Sigmoid colon (tissue), 7 donors: ENCODE data around the gene FBXO46. TPM values are rescaled to one million over a fixed set of nuclear protein-coding genes. Genes with fewer than 3 reads are reported as not detected.

Source experiments
- DNase-seq: peaks from one replicate; pipeline ENCODE4 v3.0.0-alpha.2; 2019
- H3K27ac ChIP-seq, 4 donors: fragments of 200-600 bp; sonication (generic); one replicate each; pipeline ENCODE4 v1.5.1; 2016 to 2019; ENCODE audit warnings: mild to moderate bottlenecking in 1 of 4
- H3K27me3 ChIP-seq, 3 donors: fragments of 200-600 bp; sonication (generic); one replicate each; pipeline ENCODE4 v1.5.1; 2019; ENCODE audit warnings: mild to moderate bottlenecking in 1 of 3
- H3K36me3 ChIP-seq, 4 donors: fragments of 200-600 bp; sonication (generic); one replicate each; pipeline ENCODE4 v1.5.1; 2016 to 2019
- H3K4me1 ChIP-seq, 4 donors: fragments of 200-600 bp; sonication (generic); one replicate each; pipeline ENCODE4 v1.5.1; 2017 to 2019
- H3K4me3 ChIP-seq, 4 donors: fragments of 200-600 bp; sonication (generic); one replicate each; pipeline ENCODE4 v1.5.1; 2017 to 2019; ENCODE audit warnings: mild to moderate bottlenecking in 2 of 4, moderate library complexity in 1 of 4
- H3K9me3 ChIP-seq, 4 donors: fragments of 200-600 bp in 3 of 4; sonication (generic) in 3 of 4; one replicate each; pipeline versions ENCODE4 v1.5.1 to v1.6.1; 2013 to 2019
- EP300 ChIP-seq, 4 donors: sonication (generic); formaldehyde crosslinking; IDR thresholded peaks; one replicate each; pipeline ENCODE4 v1.6.1; 2017; ENCODE audit warnings: antibody characterized with exemption in 4 of 4
- POLR2A ChIP-seq, 2 donors: fragments of 450-650 bp; IDR thresholded peaks; one replicate each; pipeline ENCODE4 v1.6.1; 2016; ENCODE audit warnings: antibody characterized with exemption in 2 of 2, mild to moderate bottlenecking in 2 of 2, moderate library complexity in 2 of 2
- POLR2AphosphoS5 ChIP-seq, 4 donors: sonication (generic); formaldehyde crosslinking; IDR thresholded peaks; one replicate each; pipeline ENCODE4 v1.6.1; 2017; ENCODE audit warnings: antibody characterized with exemption in 4 of 4
- WGBS, 2 donors: extraction: QIAGEN DNeasy Blood & Tissue Kit; methylation state at CpG; one replicate each; pipeline ENCODE4 v1.1.7; 2013; 5-methylcytosine and 5-hydroxymethylcytosine counted together
- intact Hi-C: fragments of 100-400 bp; cut with DNase I; formaldehyde crosslinking; loops from one replicate; pipeline ENCODE4 v1.15.1; 2023
- polyA plus RNA-seq, 3 donors: library from polyadenylated mRNA; stranded (reverse); fragments of 200-250 nt; gene quantifications; one replicate each; pipeline ENCODE4 v1.2.3, GENCODE V29; 2013
- total RNA-seq, 4 donors: library from RNA; depleted of rRNA; stranded (reverse); fragments of >200 nt; gene quantifications; one replicate each; pipeline ENCODE4 v1.1.0, GENCODE V29; 2016
- TF ChIP-seq, protein P1 (sequence below), 4 experiments: fragments of 450-650 bp in 3 of 4; fragments of 200-600 bp in 1 of 4; IDR thresholded peaks; one replicate each; pipeline ENCODE4 v1.5.1; 2016 to 2019; ENCODE audit warnings: antibody characterized with exemption in 4 of 4, mild to moderate bottlenecking in 3 of 4, moderate library complexity in 2 of 4
- donor health status: healthy with polysubstance abuse.
- donor health status: Bipolar disorder and iron deficiency.
- donor health status: healthy.

Gene FBXO46
- total and polyA plus RNA-seq, 7 donors: 7.1 to 16.5 (median 9.5) TPM

- TF ChIP-seq EP300 (IDR thresholded peaks at IDR 0.05) (no peak), POLR2A (IDR thresholded peaks at IDR 0.05) (no peak), POLR2AphosphoS5 (IDR thresholded peaks at IDR 0.05) (no peak)
- TF ChIP-seq, protein P1, sequence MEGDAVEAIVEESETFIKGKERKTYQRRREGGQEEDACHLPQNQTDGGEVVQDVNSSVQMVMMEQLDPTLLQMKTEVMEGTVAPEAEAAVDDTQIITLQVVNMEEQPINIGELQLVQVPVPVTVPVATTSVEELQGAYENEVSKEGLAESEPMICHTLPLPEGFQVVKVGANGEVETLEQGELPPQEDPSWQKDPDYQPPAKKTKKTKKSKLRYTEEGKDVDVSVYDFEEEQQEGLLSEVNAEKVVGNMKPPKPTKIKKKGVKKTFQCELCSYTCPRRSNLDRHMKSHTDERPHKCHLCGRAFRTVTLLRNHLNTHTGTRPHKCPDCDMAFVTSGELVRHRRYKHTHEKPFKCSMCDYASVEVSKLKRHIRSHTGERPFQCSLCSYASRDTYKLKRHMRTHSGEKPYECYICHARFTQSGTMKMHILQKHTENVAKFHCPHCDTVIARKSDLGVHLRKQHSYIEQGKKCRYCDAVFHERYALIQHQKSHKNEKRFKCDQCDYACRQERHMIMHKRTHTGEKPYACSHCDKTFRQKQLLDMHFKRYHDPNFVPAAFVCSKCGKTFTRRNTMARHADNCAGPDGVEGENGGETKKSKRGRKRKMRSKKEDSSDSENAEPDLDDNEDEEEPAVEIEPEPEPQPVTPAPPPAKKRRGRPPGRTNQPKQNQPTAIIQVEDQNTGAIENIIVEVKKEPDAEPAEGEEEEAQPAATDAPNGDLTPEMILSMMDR (IDR thresholded peaks at IDR 0.05): no peak
- no peaks in the 10 kb centered on the region for H3K36me3 ChIP-seq
- no peak for DNase-seq
- no peak overlapping the region for H3K4me3 ChIP-seq
- intact Hi-C loops: no loop called here
- H3K9me3 ChIP-seq: no peaks in the 10 kb centered on the region
- H3K27me3 ChIP-seq: peaks cover 38 to 97% (median 72%) of the 10 kb centered on the region in 3 donors
- no peak overlapping the region for H3K27ac ChIP-seq
- H3K4me1 ChIP-seq: peaks cover 0 to 27% (median 17%) of the 10 kb centered on the region in 4 donors
- WGBS, 2 donors: 5 to 12% methylated on average over 42 of the region's 42 CpGs
These were observed 59.8 kb downstream of the FBXO46 start for GRCh38 chr19:45670670-45671453.

- intact Hi-C loops: no loop called here
- no peak overlapping the region for H3K27ac ChIP-seq
- H3K27me3 ChIP-seq: peaks cover 38 to 95% (median 87%) of the 10 kb centered on the region in 3 donors
These were observed 62.3 kb downstream of the FBXO46 start for GRCh38 chr19:45668342-45668871.

DNA sequence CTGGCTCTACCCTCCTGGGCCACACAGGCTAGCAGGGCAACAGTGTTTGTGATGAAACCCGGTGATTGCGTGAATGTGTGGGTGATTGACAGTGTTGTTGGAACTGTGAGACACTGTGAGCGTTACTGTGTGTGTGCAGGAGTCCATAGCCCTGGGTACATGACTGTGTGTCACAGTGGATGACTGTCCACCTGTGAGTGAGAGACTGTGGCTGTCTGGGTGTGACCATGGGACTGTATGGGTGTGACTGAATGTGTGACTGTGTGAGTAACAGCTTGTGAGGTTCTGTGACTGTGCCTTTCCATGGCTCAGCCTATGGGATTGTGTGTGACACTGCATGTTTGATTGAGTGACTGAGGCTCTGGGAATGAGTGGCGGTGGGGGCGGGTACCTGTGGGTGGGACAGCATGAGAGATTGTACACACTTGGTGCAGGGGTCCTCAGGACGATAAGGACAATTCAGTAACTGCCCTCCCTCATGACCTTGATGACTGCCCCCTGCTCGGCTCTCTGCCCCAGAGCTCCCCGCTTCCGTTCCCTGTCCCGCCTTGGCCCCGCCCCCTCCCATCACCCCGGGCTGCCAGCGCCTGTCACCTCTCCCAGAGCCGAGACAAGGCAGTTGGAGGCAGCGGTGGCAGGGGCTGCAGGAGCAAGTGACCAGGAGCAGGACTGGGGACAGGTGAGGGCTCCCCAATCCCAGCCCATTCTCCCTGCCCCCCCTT lies 62.9 kb downstream of the FBXO46 start, which contains the start of gene GIPR:
Gene GIPR (plus strand): TSS at position 602 of the 722 bp plus-strand sequence. CDS start 1,300 bp downstream, outside the sequence.
- H3K27ac ChIP-seq: no peak within 1 kb of the TSS

More at GRCh38 chr19:45668342-45668871, 62.3 kb downstream of the FBXO46 start:
- Histone ChIP-seq H3K36me3 (no peaks in the 10 kb centered on the region), H3K4me1 (peaks cover 0 to 27% (median 17%) of the 10 kb centered on the region in 4 donors), H3K9me3 (no peaks in the 10 kb centered on the region), H3K4me3 (peak overlapping the region in 3 of 4 donors; percentile 10 to 34 (median 23))
- DNase-seq: no peak
- TF ChIP-seq POLR2AphosphoS5 (IDR thresholded peaks at IDR 0.05) (no peak), EP300 (IDR thresholded peaks at IDR 0.05) (no peak), POLR2A (IDR thresholded peaks at IDR 0.05) (no peak)
- TF ChIP-seq, protein P1 (IDR thresholded peaks at IDR 0.05): no peak
- WGBS, 2 donors: 1 to 2% methylated on average over 19 of the region's 19 CpGs

DNA sequence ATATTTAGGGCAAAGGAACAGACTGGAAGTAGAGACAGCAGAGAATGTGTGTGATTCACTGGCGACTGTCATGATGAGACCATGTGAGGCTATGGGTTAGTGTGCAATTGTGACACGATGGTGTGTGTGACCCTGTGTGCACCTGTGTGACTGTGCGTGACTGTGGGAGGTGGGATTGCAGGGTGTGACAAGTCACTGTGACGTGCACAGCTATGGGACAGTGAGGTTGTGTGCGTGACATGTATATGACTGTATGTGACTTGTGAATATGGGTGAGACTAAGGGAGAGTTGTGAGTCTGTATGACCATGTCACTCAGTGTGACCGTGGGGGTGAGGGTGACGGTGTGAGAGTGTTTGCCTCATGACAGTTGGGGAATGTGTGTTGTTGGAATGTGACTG lies 66.1 kb downstream of the FBXO46 start:
- TF ChIP-seq POLR2A (IDR thresholded peaks at IDR 0.05): no peak
- TF ChIP-seq EP300 (IDR thresholded peaks at IDR 0.05): no peak
- TF ChIP-seq, protein P1 (IDR thresholded peaks at IDR 0.05): no peak
- no peak for TF ChIP-seq POLR2AphosphoS5 (IDR thresholded peaks at IDR 0.05)
- H3K27me3 ChIP-seq: peaks cover 18 to 64% (median 64%) of the 10 kb centered on the region in 3 donors
- intact Hi-C loops: no loop called here

More for the DNA sequence above, 62.9 kb downstream of the FBXO46 start, which contains the start of gene GIPR:
- Histone ChIP-seq H3K9me3 (no peaks in the 10 kb centered on the region), H3K27me3 (peaks cover 38 to 94% (median 87%) of the 10 kb centered on the region in 3 donors), H3K4me1 (peaks cover 0 to 27% (median 17%) of the 10 kb centered on the region in 4 donors), H3K36me3 (no peaks in the 10 kb centered on the region), H3K4me3 (peak within 1 kb of the TSS in 3 of 4 donors; percentile 10 to 34 (median 23))
- no peak for DNase-seq
- intact Hi-C loops: no loop called here
- WGBS, 2 donors: 8 to 15% methylated on average over 15 of the region's 15 CpGs
- TF ChIP-seq POLR2AphosphoS5 (IDR thresholded peaks at IDR 0.05) (no peak), POLR2A (IDR thresholded peaks at IDR 0.05) (peak in 1 of 2 donors; percentile 18)

More for the DNA sequence above, 66.1 kb downstream of the FBXO46 start:
- Histone ChIP-seq H3K4me3 (no peak overlapping the region), H3K27ac (no peak overlapping the region), H3K4me1 (peaks cover 0 to 18% (median 16%) of the 10 kb centered on the region in 4 donors), H3K36me3 (no peaks in the 10 kb centered on the region), H3K9me3 (no peaks in the 10 kb centered on the region)
- DNase-seq: no peak
- WGBS, 2 donors: 47 to 76% methylated on average over 7 of the region's 7 CpGs
